Vagina (tissue), 2 donors: ENCODE data around the gene DDIAS. TPM values are rescaled to one million over a fixed set of nuclear protein-coding genes. Genes with fewer than 3 reads are reported as not detected.

Experiments
- DNase-seq, 2 donors: peaks; one replicate each; pipeline ENCODE4 v3.0.0-alpha.2; 2017; ENCODE audit errors: extremely low spot score in 2 of 2
- H3K27ac ChIP-seq: fragments of 200-600 bp; sonication (generic); one replicate; pipeline ENCODE4 v1.5.1; 2019
- H3K27me3 ChIP-seq: fragments of 200-600 bp; sonication (generic); one replicate; pipeline ENCODE4 v1.5.1; 2019
- H3K36me3 ChIP-seq, 2 donors: fragments of 200-600 bp; sonication (generic); one replicate each; pipeline ENCODE4 v1.5.1; 2017 to 2019
- H3K4me1 ChIP-seq: fragments of 200-600 bp; sonication (generic); one replicate; pipeline ENCODE4 v1.5.1; 2019
- H3K4me3 ChIP-seq, 2 donors: fragments of 200-600 bp; sonication (generic); 1 replicate in 1 of 2; 2 replicates in 1 of 2; pipeline ENCODE4 v1.5.1; 2016 to 2019
- H3K9me3 ChIP-seq: fragments of 200-600 bp; sonication (generic); one replicate; pipeline ENCODE4 v1.5.1; 2019
- CTCF ChIP-seq, 3 experiments: fragments of 450-650 bp in 2 of 3; fragments of 200-600 bp in 1 of 3; sonication (generic) in 1 of 3; IDR thresholded peaks; one replicate each; pipeline ENCODE4 v1.5.1; 2017 to 2019; ENCODE audit warnings: antibody characterized with exemption in 3 of 3, mild to moderate bottlenecking in 2 of 3, moderate library complexity in 2 of 3
- POLR2A ChIP-seq, 2 donors: fragments of 450-650 bp; IDR thresholded peaks; one replicate each; pipeline ENCODE4 v1.6.1; 2017; ENCODE audit warnings: antibody characterized with exemption in 2 of 2, mild to moderate bottlenecking in 2 of 2, moderate library complexity in 2 of 2
- POLR2AphosphoS5 ChIP-seq, 2 donors: sonication (generic); formaldehyde crosslinking; IDR thresholded peaks; one replicate each; pipeline ENCODE4 v1.9.0; 2017; ENCODE audit warnings: antibody characterized with exemption in 2 of 2, mild to moderate bottlenecking in 2 of 2, low read depth in 1 of 2; ENCODE audit not compliant: insufficient read depth in 1 of 2
- intact Hi-C: fragments of 100-400 bp; cut with DNase I; formaldehyde crosslinking; loops from one replicate; pipeline ENCODE4 v1.15.1; 2023
- total RNA-seq: library from RNA; depleted of rRNA; stranded (reverse); fragments of >200 nt; gene quantifications from one replicate; pipeline ENCODE4 v1.2.3, GENCODE V29; 2016

Gene DDIAS
- total RNA-seq, 1 donor from 2014 or later: 1.5 TPM

- TF ChIP-seq CTCF (IDR thresholded peaks at IDR 0.05) (no peak), POLR2A (IDR thresholded peaks at IDR 0.05) (no peak), POLR2AphosphoS5 (IDR thresholded peaks at IDR 0.05; ENCODE audit: insufficient read depth in 1 of 2, low read depth in 1 of 2) (no peak)
- DNase-seq: no peak
- H3K4me3 ChIP-seq: no peak overlapping the region
These were observed 70.6 kb downstream of the DDIAS start for GRCh38 chr11:82972103-82972502.

GRCh38 chr11:82974135-82974534 is 72.6 kb downstream of the DDIAS start:
- no peak for DNase-seq
- Histone ChIP-seq H3K27me3 (no peaks in the 10 kb centered on the region), H3K27ac (no peak overlapping the region), H3K4me3 (no peak overlapping the region), H3K9me3 (no peaks in the 10 kb centered on the region), H3K4me1 (no peaks in the 10 kb centered on the region), H3K36me3 (no peaks in the 10 kb centered on the region)
- TF ChIP-seq POLR2AphosphoS5 (IDR thresholded peaks at IDR 0.05; ENCODE audit: insufficient read depth in 1 of 2, low read depth in 1 of 2) (no peak), CTCF (IDR thresholded peaks at IDR 0.05) (no peak)
- intact Hi-C loops: no loop called here

More at GRCh38 chr11:82972103-82972502, 70.6 kb downstream of the DDIAS start:
- intact Hi-C loops: no loop called here
- Histone ChIP-seq H3K27me3 (no peaks in the 10 kb centered on the region), H3K9me3 (no peaks in the 10 kb centered on the region), H3K4me1 (no peaks in the 10 kb centered on the region), H3K36me3 (no peaks in the 10 kb centered on the region), H3K27ac (no peak overlapping the region)

GRCh38 chr11:82974851-82975250 is 73.3 kb downstream of the DDIAS start:
- H3K27ac ChIP-seq: no peak overlapping the region
- DNase-seq: no peak
- no peaks in the 10 kb centered on the region for H3K9me3 ChIP-seq
- TF ChIP-seq CTCF (IDR thresholded peaks at IDR 0.05) (no peak), POLR2AphosphoS5 (IDR thresholded peaks at IDR 0.05; ENCODE audit: insufficient read depth in 1 of 2, low read depth in 1 of 2) (no peak), POLR2A (IDR thresholded peaks at IDR 0.05) (no peak)
- intact Hi-C loops: no loop called here
- H3K36me3 ChIP-seq: no peaks in the 10 kb centered on the region
- H3K4me3 ChIP-seq: no peak overlapping the region
- H3K27me3 ChIP-seq: no peaks in the 10 kb centered on the region
- H3K4me1 ChIP-seq: no peaks in the 10 kb centered on the region

GRCh38 chr11:82975882-82976281 is 74.3 kb downstream of the DDIAS start:
- Histone ChIP-seq H3K4me3 (no peak overlapping the region), H3K4me1 (no peaks in the 10 kb centered on the region), H3K27ac (no peak overlapping the region), H3K36me3 (no peaks in the 10 kb centered on the region), H3K9me3 (no peaks in the 10 kb centered on the region), H3K27me3 (no peaks in the 10 kb centered on the region)
- intact Hi-C loops: no loop called here
- TF ChIP-seq POLR2AphosphoS5 (IDR thresholded peaks at IDR 0.05; ENCODE audit: insufficient read depth in 1 of 2, low read depth in 1 of 2) (no peak), POLR2A (IDR thresholded peaks at IDR 0.05) (no peak), CTCF (IDR thresholded peaks at IDR 0.05) (no peak)
- no peak for DNase-seq

- no peaks in the 10 kb centered on the region for H3K36me3 ChIP-seq
- no peaks in the 10 kb centered on the region for H3K4me1 ChIP-seq
- DNase-seq: no peak
- H3K27me3 ChIP-seq: no peaks in the 10 kb centered on the region
- no peaks in the 10 kb centered on the region for H3K9me3 ChIP-seq
- H3K27ac ChIP-seq: no peak overlapping the region
- TF ChIP-seq POLR2A (IDR thresholded peaks at IDR 0.05) (no peak), POLR2AphosphoS5 (IDR thresholded peaks at IDR 0.05; ENCODE audit: insufficient read depth in 1 of 2, low read depth in 1 of 2) (no peak), CTCF (IDR thresholded peaks at IDR 0.05) (no peak)
- intact Hi-C loops: no loop called here
- H3K4me3 ChIP-seq: no peak overlapping the region
These were observed 75.2 kb downstream of the DDIAS start for GRCh38 chr11:82976786-82977185.
